KMS-11 (cell line): Measurements from ENCODE around the gene WDR62.

ENCODE experiments used
- H2AFZ ChIP-seq: fragments of 200-600 bp; sonication (generic); 2 replicates; pipeline ENCODE4 v1.6.1; 2016; ENCODE audit warnings: antibody characterized with exemption, mixed run types, low read depth
- H3K27ac ChIP-seq: fragments of 200-600 bp; sonication (generic); 2 replicates; pipeline ENCODE4 v1.6.1; 2016; ENCODE audit warnings: mild to moderate bottlenecking, mixed run types
- H3K27me3 ChIP-seq: fragments of 200-600 bp; sonication (generic); 2 replicates; pipeline ENCODE4 v1.6.1; 2017; ENCODE audit warnings: mild to moderate bottlenecking, low read depth, mixed run types, moderate library complexity; ENCODE audit not compliant: insufficient read depth
- H3K36me3 ChIP-seq: fragments of 200-600 bp; sonication (generic); 2 replicates; pipeline ENCODE4 v1.6.1; 2017; ENCODE audit warnings: mild to moderate bottlenecking, mixed run types; ENCODE audit not compliant: insufficient read depth
- H3K4me1 ChIP-seq: fragments of 200-600 bp; sonication (generic); 2 replicates; pipeline ENCODE4 v1.6.1; 2016; ENCODE audit warnings: mild to moderate bottlenecking, low read depth, mixed run types; ENCODE audit not compliant: poor library complexity, severe bottlenecking
- H3K4me2 ChIP-seq: fragments of 200-600 bp; sonication (generic); 2 replicates; pipeline ENCODE4 v1.7.0; 2016; ENCODE audit warnings: mild to moderate bottlenecking, mixed run types
- H3K4me3 ChIP-seq: fragments of 200-600 bp; sonication (generic); IDR thresholded peaks from 2 replicates; pipeline ENCODE4 v1.6.1; 2017; ENCODE audit warnings: low read depth, low read length, mixed read lengths; ENCODE audit not compliant: insufficient read depth
- H3K79me2 ChIP-seq: fragments of 200-600 bp; sonication (generic); 2 replicates; pipeline ENCODE4 v1.6.1; 2016; ENCODE audit warnings: low read depth, mixed run types; ENCODE audit not compliant: insufficient read depth
- H3K9ac ChIP-seq: fragments of 200-600 bp; sonication (generic); 2 replicates; pipeline ENCODE4 v1.6.1; 2016; ENCODE audit warnings: mild to moderate bottlenecking, mixed run types
- H4K20me1 ChIP-seq: fragments of 200-600 bp; sonication (generic); 2 replicates; pipeline ENCODE4 v1.6.1; 2016; ENCODE audit warnings: mild to moderate bottlenecking, mixed run types; ENCODE audit not compliant: insufficient read depth
- CTCF ChIP-seq: fragments of 200-600 bp; sonication (generic); conservative IDR thresholded peaks from 2 replicates; pipeline ENCODE4 v1.6.1; 2017; ENCODE audit warnings: low read depth, mild to moderate bottlenecking, antibody characterized with exemption, low read length, moderate library complexity, mixed read lengths

Gene WDR62

GRCh38 chr19:36046443-36047050 lies 8.2 kb upstream of the WDR62 start:
- Histone ChIP-seq H3K27ac (no peak overlapping the region), H3K27me3 (no peaks in the 10 kb centered on the region), H3K9ac (no peak overlapping the region), H3K4me1 (no peaks in the 10 kb centered on the region), H4K20me1 (no peaks in the 10 kb centered on the region), H2AFZ (no peak overlapping the region), H3K79me2 (no peaks in the 10 kb centered on the region), H3K4me3 (no peak overlapping the region), H3K4me2 (no peak overlapping the region), H3K36me3 (no peaks in the 10 kb centered on the region)
- no peak for TF ChIP-seq CTCF

DNA sequence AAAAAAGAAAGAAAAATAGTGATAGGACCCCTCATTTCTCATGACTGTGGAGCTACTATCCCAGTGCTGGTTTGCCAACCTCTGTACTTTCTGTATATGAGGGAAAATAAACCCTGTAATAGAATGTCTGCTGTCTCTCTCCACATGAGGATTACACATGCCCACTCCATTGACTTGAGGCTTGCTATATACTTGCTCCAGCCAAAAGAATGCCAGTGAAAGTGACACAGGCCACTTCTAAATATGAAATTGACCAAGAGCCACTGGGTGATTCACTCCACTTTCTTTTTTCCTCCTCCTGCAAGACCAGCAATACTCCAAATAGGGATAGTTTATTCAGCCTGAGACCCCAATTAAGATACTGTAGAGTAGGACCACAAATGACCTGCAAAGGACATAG lies 6.9 kb upstream of the WDR62 start:
- no peak overlapping the region for H2AFZ ChIP-seq

DNA sequence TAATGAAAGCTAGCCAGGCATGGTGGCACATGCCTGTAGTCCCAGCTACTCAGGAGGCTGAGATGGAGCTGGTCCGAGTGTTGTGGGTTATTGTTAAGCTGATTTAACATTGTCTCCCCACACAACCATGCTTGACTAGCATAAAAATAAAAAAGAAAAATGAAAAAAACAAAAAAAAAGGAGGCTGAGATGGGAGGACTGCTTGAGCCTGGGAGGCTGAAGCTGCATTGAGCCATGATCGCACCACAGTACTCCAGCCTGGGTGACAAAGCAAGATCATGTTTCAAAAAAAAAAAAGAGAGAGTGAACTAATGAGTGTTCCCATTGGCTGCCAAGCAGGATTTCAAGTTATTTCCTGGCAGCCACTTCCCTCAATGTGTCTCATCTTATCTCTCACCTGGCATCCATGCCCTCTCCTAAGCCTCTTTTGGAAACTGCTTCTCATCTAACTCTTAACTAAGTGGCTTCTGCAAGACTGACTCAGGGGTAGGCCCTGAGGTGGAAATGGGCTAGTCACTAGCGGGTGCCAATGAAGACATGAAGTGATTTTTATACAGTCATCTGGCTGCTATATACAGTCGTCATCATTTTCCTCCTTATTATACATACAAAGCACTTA lies 5.5 kb upstream of the WDR62 start:
- Histone ChIP-seq H3K27ac (no peak overlapping the region), H3K4me1 (peaks cover 8% of the 10 kb centered on the region), H2AFZ (no peak overlapping the region), H3K4me3 (no peak overlapping the region), H3K9ac (no peak overlapping the region), H3K4me2 (no peak overlapping the region), H3K79me2 (no peaks in the 10 kb centered on the region), H4K20me1 (no peaks in the 10 kb centered on the region), H3K36me3 (no peaks in the 10 kb centered on the region), H3K27me3 (no peaks in the 10 kb centered on the region)
- TF ChIP-seq CTCF: no peak

More for the DNA sequence above, 6.9 kb upstream of the WDR62 start:
- Histone ChIP-seq H3K4me3 (no peak overlapping the region), H4K20me1 (no peaks in the 10 kb centered on the region), H3K79me2 (no peaks in the 10 kb centered on the region), H3K27ac (no peak overlapping the region), H3K36me3 (no peaks in the 10 kb centered on the region), H3K27me3 (no peaks in the 10 kb centered on the region), H3K4me2 (no peak overlapping the region), H3K4me1 (peaks cover 6% of the 10 kb centered on the region), H3K9ac (no peak overlapping the region)
- TF ChIP-seq CTCF: no peak

GRCh38 chr19:36051236-36051635 lies 3.5 kb upstream of the WDR62 start:
- Histone ChIP-seq H3K4me3 (no peak overlapping the region), H3K79me2 (peaks cover 13% of the 10 kb centered on the region), H4K20me1 (no peaks in the 10 kb centered on the region), H3K4me1 (peaks cover 16% of the 10 kb centered on the region), H3K9ac (no peak overlapping the region), H3K36me3 (no peaks in the 10 kb centered on the region), H3K4me2 (no peak overlapping the region), H3K27me3 (no peaks in the 10 kb centered on the region), H2AFZ (no peak overlapping the region), H3K27ac (no peak overlapping the region)
- no peak for TF ChIP-seq CTCF
